SK-N-MC (cell line): ENCODE measurements around the gene KRT3.

Source experiments
- EZH2 ChIP-seq: fragments of 200-600 bp; sonication (generic); IDR thresholded peaks from one replicate; pipeline ENCODE4 v1.6.1; 2017; ENCODE audit warnings: antibody characterized with exemption
- FOXP2 ChIP-seq: optimal IDR thresholded peaks from 2 replicates; pipeline ENCODE3; 2011; ENCODE audit warnings: mild to moderate bottlenecking, moderate library complexity; ENCODE audit not compliant: insufficient read depth; ENCODE audit errors: extremely low read length, control extremely low read depth
- POLR2AphosphoS5 ChIP-seq: IDR thresholded peaks from 2 replicates; pipeline ENCODE4 v1.6.1; 2012; ENCODE audit warnings: mild to moderate bottlenecking, low read depth, low read length, borderline replicate concordance

- no peak for TF ChIP-seq EZH2
- TF ChIP-seq POLR2AphosphoS5: no peak
- no peak for TF ChIP-seq FOXP2
These were observed 26.6 kb downstream of the KRT3 start for GRCh38 chr12:52769354-52769753.
